Activated T-cell treated with anti-CD3 and anti-CD28 coated beads, Interleukin-2, amount 50 U/mL, for 48 hours (primary cell): ENCODE results near the gene ALOX15B.
"Not testable (repeated sequence)": the region's sequence is repeated elsewhere in the genome, so short reads cannot be mapped to it uniquely, and the experiment has no call there.

Experiments
- DNase-seq, 2 experiments: peaks; one replicate each; pipeline ENCODE4 v3.0.0-alpha.2; 2020

Gene ALOX15B

DNA sequence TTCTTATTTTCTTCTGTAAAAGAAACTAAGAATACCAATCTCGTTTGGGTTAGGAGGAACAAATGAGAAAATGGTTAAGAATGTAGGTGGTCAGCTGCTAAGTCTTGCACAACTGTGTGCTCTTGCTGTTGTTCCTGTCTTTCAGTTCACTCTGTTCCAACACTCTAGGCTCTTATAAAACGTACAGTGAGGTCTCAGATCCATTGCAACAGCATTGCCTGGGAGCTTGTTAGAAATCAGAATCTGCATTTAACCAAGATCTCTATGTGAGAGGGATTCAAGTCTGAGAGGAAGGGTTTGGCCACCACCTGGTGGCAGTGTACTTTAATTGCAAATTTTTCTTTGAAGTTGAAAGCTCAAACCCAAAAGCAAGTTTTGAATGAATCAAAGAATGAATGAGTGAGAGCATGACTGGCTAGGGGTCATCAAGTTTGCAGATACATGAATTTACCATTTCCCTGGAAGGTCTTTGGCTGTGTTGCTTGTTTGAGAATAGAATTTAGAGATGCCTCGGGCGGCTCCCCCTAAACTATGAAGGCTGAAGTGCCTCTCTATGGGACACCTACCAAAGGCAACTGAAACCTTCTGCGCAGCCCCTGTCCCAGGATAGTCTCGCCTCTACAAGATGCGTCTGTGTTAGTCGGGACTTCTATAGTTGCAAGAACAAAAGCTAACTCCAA, 2.5 kb downstream of the ALOX15B start:
- peak; percentile 44 to 55 for DNase-seq

GRCh38 chr17:8041979-8042378, 3.1 kb downstream of the ALOX15B start:
- DNase-seq, result no peak

DNA sequence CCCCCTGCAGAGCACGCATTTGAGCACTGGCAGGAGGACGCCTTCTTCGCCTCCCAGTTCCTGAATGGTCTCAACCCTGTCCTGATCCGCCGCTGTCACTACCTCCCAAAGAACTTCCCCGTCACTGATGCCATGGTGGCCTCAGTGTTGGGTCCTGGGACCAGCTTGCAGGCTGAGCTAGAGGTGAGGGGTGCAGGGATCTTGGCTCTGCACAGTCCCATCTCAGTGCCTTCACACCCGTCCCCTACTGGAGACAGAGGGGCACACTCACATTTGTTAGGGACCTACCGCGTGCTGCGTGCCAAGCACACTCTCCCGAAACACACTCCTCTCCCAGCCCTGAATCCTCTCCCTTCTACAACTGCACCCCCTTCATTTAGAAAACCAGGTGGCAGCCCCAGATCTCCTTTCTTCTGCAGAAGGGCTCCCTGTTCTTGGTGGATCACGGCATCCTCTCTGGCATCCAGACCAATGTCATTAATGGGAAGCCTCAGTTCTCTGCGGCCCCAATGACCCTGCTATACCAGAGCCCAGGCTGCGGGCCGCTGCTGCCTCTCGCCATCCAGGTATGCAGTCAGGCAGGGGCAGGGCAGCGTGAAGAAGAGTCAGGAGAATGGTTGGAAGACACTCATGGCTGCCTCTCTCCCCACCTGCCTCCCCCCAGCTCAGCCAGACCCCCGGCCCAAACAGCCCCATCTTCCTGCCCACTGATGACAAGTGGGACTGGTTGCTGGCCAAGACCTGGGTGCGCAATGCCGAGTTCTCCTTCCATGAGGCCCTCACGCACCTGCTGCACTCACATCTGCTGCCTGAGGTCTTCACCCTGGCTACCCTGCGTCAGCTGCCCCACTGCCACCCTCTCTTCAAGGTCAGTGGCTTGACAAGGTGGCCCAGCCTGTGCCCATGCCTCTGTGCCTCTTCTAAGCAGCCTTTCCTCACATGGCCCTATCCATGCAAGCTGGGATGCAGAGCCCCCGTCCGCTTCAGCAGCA, 6.3 kb downstream of the ALOX15B start:
- no peak for DNase-seq

GRCh38 chr17:8046306-8046928, 7.6 kb downstream of the ALOX15B start:
- no peak for DNase-seq

GRCh38 chr17:8046929-8047768, 8.3 kb downstream of the ALOX15B start:
- DNase-seq, result no peak

- no peak for DNase-seq
Observed at GRCh38 chr17:8047769-8048110, 8.9 kb downstream of the ALOX15B start.

DNA sequence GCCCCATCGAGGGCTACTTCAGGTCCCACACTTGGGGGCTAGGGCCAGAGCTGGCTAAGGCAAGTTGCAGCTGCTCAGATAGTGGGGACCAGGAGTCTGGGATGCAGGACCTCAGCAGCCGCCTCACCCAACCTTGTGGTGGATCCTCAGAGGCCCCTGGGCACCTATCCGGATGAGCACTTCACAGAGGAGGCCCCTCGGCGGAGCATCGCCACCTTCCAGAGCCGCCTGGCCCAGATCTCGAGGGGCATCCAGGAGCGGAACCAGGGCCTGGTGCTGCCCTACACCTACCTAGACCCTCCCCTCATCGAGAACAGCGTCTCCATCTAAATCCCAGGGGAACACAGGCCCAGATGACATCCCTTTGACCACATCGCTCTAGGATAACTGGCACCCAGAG, 9.4 kb downstream of the ALOX15B start:
- no peak for DNase-seq

GRCh38 chr17:8048736-8049135, 9.9 kb downstream of the ALOX15B start:
- no peak for DNase-seq

DNA sequence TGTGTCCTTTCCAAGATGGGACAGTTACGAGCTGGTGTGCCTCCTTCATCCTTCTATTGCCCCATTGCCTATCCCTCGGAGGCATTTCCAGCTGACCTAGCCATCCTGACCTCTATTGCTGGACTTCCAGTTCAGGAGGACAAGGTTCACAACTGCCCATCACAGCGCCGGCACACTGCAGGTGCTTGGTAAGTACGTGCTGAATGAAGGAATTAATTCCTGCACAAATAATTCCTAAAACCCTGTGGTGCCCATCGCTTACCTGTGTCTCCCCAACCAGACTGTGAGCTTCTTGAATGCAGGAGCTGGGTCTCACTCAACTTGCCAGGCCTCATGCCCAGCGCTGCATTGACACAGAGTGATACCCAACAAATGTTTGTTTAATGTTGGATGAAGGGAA, 13.0 kb downstream of the ALOX15B start:
- no peak for DNase-seq

DNA sequence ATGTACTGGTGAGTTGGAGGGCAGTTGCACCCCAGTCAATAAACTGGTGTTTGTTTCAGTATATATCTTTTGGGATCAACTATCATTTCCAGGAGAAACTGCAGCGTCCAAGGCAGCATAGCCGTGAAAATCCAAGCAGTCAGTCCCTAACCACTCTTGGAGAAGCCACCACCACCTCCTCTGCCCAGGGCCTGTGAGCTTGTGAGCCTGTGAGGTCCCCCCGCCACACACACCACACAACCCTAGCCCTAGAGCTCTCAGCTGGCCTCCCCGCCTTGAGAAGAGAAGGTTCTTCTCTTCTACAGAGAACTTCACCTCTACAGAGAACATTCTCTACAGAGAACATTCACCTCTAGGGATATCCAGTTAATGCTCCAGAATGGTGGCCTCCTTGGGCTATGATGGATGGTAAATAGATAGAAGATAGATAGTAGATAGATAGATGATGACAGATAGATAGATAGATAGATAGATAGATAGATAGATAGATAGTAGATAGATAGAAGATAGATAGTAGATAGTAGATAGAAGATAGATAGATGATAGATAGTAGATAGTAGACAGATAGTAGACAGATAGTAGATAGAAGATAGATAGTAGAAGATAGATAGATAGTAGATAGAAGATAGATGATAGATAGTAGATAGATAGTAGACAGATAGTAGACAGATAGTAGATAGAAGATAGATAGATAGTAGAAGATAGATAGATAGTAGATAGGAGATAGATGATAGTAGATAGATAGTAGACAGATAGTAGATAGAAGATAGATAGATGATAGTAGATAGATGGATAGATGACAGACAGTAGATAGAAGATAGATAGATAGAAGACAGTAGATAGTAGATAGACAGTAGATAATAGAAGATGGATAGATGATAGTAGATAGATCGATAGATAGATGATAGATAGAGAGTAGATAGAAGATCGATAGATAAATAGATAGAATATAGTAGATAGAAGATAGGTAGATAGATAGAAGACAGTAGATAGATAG, 13.7 kb downstream of the ALOX15B start:
- DNase-seq, result no peak

GRCh38 chr17:8053600-8053999, 14.7 kb downstream of the ALOX15B start:
- DNase-seq, result no peak

DNA sequence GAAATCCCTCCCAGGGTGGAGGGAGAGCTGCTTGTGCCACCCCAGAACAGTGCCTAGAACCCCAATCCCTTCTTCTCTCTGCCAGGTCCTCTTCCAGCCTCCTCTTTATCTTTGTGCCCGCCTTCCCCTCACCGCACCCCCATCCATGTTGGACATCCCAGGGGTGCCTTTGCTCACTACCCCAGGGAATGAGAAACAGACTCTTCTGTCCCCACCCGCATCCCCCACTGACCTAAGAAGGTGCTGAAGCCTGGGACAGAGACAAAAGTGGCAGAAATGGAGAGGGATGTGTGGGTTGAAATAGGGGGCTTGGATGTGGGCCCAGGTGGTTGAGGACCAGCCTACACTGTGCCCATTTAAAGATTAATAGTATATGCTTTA, 17.0 kb downstream of the ALOX15B start:
- no peak for DNase-seq

DNA sequence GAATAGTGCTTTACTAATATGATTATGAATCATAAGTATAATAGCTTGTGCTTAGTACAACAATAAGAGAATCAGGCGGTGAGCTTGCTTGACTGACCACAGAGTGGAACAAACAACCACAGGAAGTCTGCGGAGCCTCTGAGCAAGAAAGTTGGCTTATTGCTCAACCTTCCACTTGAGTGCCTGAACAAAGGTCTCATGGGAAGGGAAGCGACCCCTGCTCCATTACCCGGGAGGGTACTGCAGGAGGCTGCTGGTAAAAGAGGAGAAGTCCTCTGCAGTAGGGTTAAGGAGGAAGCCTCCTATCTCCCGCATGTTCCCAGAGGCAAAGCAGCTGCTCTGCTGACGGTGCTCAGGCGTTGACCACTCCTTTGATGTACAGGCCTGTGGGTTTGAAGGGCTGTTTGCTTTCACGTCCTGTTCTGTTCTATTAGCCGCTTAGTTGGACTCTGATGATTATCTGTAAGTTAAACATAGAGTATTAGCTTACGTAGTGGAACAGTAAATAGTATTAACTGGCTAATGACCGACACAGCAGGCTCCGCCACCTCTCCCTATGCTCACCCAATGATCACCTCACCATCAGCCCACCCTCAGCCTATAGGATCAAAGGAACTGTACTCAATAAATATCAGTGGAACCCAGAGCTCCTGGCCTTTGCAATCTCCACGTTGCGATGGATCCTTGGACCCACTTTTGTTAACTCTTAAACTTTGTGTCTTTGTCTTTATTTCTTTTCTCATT, 17.5 kb downstream of the ALOX15B start:
- DNase-seq, result peak; percentile 42 to 56

GRCh38 chr17:8056976-8057625, 18.2 kb downstream of the ALOX15B start:
- no peak for DNase-seq

DNA sequence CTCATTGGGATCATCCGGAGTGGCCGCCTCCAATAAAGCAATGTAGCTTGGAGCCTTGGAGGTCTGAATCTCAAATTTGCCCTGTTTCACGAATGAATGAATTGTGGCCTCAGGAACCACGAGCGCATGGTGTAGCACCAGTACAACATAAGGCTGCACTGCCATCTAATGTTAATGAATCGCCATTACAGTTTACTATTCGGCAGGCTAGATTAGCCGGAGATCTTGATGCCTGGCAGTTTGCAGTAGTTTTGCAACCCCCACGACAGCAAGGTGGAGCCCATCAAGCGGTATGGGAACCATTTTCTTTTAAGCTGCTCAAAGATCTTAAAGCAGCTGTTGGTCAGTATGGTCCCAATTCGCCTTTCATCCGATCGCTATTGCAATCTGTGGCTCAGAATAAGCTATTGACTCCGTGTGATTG, 18.8 kb downstream of the ALOX15B start:
- DNase-seq, result peak; percentile 54 to 58

- no peak for DNase-seq
Observed at GRCh38 chr17:8059131-8059530, 20.3 kb downstream of the ALOX15B start.

DNA sequence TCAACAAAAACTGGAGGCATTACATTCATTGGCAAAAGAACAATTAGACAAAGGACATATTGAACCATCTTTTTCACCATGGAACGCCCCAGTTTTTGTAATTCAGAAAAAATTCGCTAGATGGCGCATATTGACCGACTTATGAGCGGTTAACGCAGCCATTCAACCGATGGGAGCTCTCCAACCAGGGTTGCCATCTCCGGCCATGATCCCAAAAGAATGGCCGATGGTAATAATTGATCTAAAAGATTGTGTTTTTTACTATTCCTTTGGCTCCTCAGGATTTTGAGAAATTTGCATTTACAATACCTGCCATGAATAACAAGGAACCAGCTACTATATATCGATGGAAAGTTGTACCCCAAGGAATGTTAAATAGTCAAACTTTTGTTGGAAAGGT, 21.4 kb downstream of the ALOX15B start:
- DNase-seq, result peak; percentile 63 to 65

DNA sequence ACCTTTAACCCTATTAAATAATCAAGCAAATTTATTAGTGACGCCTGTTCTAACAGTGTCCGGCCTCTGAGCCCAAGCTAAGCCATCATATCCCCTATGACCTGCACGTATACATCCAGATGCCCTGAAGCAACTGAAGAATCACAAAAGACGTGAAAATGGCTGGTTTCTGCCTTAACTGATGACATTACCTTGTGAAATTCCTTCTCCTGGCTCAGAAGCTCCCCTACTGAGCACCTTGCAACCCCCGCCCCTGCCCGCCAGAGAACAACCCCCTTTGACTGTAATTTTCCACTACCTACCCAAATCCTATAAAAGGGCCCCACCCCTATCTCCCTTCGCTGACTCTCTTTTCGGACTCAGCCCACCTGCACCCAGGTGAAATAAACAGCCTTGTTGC, 23.0 kb downstream of the ALOX15B start:
- not testable (repeated sequence) for DNase-seq

DNA sequence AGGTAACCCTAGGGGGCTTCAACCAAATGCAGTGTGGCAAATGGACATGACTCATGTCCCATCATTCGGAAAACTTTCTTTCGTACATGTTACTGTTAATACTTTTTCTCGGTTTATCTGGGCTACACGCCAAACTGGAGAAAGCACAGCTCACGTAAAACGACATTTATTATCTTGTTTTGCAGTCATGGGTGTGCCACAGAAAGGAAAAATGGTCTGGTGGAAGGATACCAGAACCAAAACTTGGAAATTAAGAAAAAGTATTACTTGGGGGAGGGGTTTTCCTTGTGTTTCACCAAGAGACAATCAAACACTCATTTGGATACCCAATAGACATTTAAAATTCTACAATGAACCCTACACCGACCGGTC, 23.6 kb downstream of the ALOX15B start:
- no peak for DNase-seq

GRCh38 chr17:8062807-8063483, 24.1 kb downstream of the ALOX15B start:
- no peak for DNase-seq
